Thoracic aorta (tissue), 2 donors: ENCODE results near the gene FAN1. TPM values are rescaled to one million over a fixed set of nuclear protein-coding genes. Genes with fewer than 3 reads are reported as not detected.

Source experiments
- ATAC-seq: fragments of 150-250 bp; one replicate; pipeline ENCODE4 v1.8.0; 2017; ENCODE audit warnings: low read depth; ENCODE audit not compliant: insufficient number of reproducible peaks, low FRiP score
- DNase-seq: peaks from one replicate; pipeline ENCODE4 v3.0.0-alpha.2; 2020; ENCODE audit warnings: low spot score
- H3K27ac ChIP-seq, 2 donors: fragments of 200-600 bp; sonication (generic); 1 replicate in 1 of 2; 2 replicates in 1 of 2; pipeline ENCODE4 v1.5.1; 2016; ENCODE audit warnings: mild to moderate bottlenecking in 2 of 2, moderate library complexity in 2 of 2
- H3K27me3 ChIP-seq: fragments of 200-600 bp; sonication (generic); replicated peaks from 2 replicates; pipeline ENCODE4 v1.6.0; 2016; ENCODE audit warnings: mild to moderate bottlenecking; ENCODE audit not compliant: insufficient read depth
- H3K36me3 ChIP-seq: fragments of 200-600 bp; sonication (generic); one replicate; pipeline ENCODE4 v1.5.1; 2016
- H3K4me1 ChIP-seq, 2 donors: fragments of 200-600 bp; sonication (generic); 1 replicate in 1 of 2; 2 replicates in 1 of 2; pipeline versions ENCODE4 v1.5.1 to v1.6.0; 2016; ENCODE audit warnings: low read depth in 2 of 2, mild to moderate bottlenecking in 1 of 2; ENCODE audit not compliant: control insufficient read depth in 1 of 2
- H3K4me3 ChIP-seq: fragments of 200-600 bp; sonication (generic); 2 replicates; pipeline ENCODE4 v1.5.1; 2016; ENCODE audit warnings: mild to moderate bottlenecking
- H3K9me3 ChIP-seq: fragments of 200-600 bp; sonication (generic); 2 replicates; pipeline ENCODE4 v1.5.1; 2016
- total RNA-seq, 2 donors: library from RNA; depleted of rRNA; stranded (reverse); fragments of >200 nt; gene quantifications; one replicate each; pipeline versions ENCODE4 v1.1.0 to v1.2.3, GENCODE V29; 2016
- TF ChIP-seq, protein P1 (sequence below): fragments of 200-600 bp; sonication (generic); IDR thresholded peaks from one replicate; pipeline ENCODE4 v1.5.1; 2019; ENCODE audit warnings: antibody characterized with exemption

Gene FAN1
- total RNA-seq, 2 donors from 2014 or later = 5.8 to 14.5 TPM

DNA sequence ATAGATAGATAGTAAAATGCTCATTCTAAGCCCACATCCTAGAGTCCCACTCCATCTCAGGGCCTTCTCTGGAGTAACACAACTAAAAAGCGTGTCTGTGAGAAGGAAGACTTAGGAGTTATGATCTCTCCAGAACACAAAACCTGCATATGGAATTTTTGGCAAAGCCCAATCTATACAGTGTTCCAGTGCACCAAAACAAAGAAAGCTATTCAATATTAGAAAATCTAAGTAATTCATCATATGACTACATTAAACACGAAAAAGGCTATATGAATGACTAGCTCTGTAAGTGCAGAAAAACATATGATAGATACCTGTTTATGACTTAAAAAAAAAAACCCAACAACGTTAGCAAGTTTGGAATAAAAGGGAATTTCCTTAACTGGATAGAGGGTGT is 60.0 kb downstream of the FAN1 start:
- Histone ChIP-seq H3K9me3 (no peaks in the 10 kb centered on the region), H3K4me1 (no peaks in the 10 kb centered on the region), H3K36me3 (peaks cover 7% of the 10 kb centered on the region), H3K27me3 (no peaks in the 10 kb centered on the region), H3K27ac (no peak overlapping the region), H3K4me3 (no peak overlapping the region)
- TF ChIP-seq, protein P1, sequence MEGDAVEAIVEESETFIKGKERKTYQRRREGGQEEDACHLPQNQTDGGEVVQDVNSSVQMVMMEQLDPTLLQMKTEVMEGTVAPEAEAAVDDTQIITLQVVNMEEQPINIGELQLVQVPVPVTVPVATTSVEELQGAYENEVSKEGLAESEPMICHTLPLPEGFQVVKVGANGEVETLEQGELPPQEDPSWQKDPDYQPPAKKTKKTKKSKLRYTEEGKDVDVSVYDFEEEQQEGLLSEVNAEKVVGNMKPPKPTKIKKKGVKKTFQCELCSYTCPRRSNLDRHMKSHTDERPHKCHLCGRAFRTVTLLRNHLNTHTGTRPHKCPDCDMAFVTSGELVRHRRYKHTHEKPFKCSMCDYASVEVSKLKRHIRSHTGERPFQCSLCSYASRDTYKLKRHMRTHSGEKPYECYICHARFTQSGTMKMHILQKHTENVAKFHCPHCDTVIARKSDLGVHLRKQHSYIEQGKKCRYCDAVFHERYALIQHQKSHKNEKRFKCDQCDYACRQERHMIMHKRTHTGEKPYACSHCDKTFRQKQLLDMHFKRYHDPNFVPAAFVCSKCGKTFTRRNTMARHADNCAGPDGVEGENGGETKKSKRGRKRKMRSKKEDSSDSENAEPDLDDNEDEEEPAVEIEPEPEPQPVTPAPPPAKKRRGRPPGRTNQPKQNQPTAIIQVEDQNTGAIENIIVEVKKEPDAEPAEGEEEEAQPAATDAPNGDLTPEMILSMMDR = no peak
- no peak for ATAC-seq
- no peak for DNase-seq

DNA sequence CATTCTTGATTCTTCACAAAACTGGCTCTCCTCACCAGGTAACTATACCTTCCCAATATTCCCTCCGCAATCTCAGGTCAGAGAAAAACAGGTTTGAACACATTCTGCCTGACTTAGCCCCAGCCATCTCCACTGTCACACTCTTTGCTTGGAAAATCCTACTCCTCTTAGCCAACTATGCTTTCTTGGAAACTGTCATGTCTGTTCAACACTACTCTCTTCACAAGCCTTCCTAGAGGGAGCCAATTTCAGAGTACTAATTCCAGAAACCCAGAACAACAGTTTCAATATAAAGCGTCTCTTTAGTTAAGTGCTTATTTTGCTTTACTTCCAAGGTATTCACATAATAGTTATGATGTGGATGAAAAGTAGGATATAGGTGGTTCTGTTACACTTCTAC is 66.0 kb downstream of the FAN1 start:
- DNase-seq = no peak
- TF ChIP-seq, protein P1 = no peak
- H3K27me3 ChIP-seq = no peaks in the 10 kb centered on the region
- no peak for ATAC-seq
- H3K4me3 ChIP-seq = no peak overlapping the region
- peaks cover 7% of the 10 kb centered on the region for H3K36me3 ChIP-seq
- no peaks in the 10 kb centered on the region for H3K4me1 ChIP-seq
- H3K9me3 ChIP-seq = no peaks in the 10 kb centered on the region
- no peak overlapping the region for H3K27ac ChIP-seq

DNA sequence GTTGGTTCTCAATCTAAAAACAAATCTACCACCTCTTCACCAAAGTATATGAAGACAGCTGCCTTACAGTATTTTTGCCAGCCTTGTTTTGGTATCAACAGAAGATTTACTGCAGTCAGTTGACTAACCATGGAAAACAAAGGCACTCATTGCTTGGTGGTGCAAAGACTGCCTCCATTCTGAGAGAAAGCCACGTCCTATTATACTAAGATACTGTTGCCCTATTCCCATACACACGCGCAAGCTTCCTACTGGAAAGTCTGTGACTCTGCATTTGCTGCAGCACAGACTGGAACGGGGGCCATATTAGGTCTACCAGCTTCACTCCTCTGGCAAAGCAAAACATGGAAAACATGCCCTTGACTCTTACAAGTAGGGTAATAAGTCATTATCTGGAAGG is 69.7 kb downstream of the FAN1 start:
- Histone ChIP-seq H3K27me3 (no peaks in the 10 kb centered on the region), H3K4me1 (no peaks in the 10 kb centered on the region), H3K4me3 (no peak overlapping the region), H3K36me3 (no peaks in the 10 kb centered on the region), H3K9me3 (no peaks in the 10 kb centered on the region), H3K27ac (no peak overlapping the region)
- no peak for ATAC-seq
- DNase-seq = no peak
- TF ChIP-seq, protein P1 = no peak

DNA sequence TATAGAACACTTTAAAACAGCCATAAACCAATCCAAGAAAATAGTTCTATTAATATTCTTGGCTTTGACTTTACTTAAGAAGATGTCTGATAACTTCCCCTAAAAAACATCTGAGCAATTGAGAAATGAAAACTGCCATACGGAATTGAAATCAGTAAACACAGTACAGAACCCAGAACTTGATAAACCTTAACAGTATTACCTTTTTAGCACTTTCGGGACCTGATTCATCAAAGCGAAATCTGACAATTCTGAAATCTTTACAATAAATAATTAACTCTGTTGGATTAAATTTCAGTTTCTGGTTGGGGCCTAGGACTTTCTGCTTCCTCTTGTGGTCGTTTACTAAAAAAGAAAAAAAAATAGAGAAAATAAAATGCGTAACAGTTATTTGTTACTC is 70.4 kb downstream of the FAN1 start:
- DNase-seq (no peak), ATAC-seq (no peak)
- H3K36me3 ChIP-seq = no peaks in the 10 kb centered on the region
- TF ChIP-seq, protein P1 = no peak
- no peak overlapping the region for H3K4me3 ChIP-seq
- H3K27ac ChIP-seq = no peak overlapping the region
- no peaks in the 10 kb centered on the region for H3K27me3 ChIP-seq
- no peaks in the 10 kb centered on the region for H3K4me1 ChIP-seq
- H3K9me3 ChIP-seq = no peaks in the 10 kb centered on the region

DNA sequence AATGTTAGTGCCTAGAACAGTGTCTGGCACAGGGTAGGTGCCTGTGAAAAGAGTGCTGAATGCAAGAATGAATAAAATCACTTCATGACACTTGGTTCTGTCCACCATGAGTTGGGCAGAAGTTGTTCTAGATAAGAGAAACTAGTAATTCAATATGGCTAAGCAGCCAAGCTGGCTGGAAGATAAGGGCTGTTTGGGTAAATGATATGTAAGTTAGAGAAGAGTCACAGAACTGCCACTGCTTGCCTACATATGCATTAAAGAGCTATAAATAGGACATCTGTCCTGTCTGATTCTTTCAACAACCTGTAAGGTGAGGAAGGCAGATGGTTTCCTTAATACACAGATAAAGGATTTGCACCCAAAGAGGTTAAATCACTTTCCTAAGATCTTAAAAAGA is 74.6 kb downstream of the FAN1 start:
- no peaks in the 10 kb centered on the region for H3K36me3 ChIP-seq
- no peaks in the 10 kb centered on the region for H3K9me3 ChIP-seq
- DNase-seq = no peak
- no peak overlapping the region for H3K4me3 ChIP-seq
- TF ChIP-seq, protein P1 = no peak
- no peaks in the 10 kb centered on the region for H3K27me3 ChIP-seq
- H3K27ac ChIP-seq = no peak overlapping the region
- ATAC-seq = no peak
- peaks cover 0 to 4% of the 10 kb centered on the region in 2 donors for H3K4me1 ChIP-seq
